Cortex of kidney (tissue), 1 donor: ENCODE data around the gene PRKCD.

Experiments
- DNase-seq: peaks from one replicate; lab custom pipeline; 2025; lab: John Stamatoyannopoulos, UW

Gene PRKCD

DNA sequence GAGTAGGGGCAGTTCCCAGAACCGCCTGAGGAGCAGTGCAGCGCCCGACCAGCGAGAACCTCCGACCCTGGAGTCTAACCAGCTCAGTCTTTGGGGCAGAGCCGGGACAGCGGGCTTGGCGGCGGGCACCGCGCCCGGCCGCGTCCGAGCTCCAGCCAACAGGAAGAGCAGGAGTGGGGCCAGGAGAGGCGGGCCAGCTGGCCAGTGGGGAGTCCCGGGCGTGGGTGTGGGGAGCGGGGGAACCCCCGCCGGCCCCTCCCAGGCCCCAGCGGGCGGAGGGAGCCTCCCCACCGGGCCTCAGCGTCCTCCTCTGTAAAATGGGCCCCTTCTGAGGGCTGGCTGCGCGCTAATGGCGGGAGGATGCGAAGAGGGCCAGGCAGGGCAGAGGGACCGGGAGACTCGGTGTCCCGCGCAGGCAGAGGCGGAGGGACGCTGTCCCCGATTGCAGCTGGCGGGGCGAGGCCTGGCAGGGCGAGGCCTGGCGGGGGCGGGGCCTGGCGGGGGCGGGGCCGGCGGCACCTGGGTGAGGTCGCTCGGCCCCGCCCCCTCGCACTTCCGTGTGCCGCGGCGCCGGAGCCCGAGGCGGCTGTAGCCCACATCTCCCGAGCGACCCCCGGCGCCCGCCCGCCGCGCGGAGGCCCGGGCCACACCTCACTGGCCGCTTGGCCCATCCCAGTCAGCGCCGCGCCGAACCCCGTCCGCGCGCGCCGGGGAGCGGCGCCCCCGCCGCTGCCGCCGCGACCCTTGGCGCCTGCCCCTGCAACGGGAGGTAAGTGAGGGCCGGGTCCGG is at the start of gene PRKCD:
PRKCD (plus strand) TSS at position 550 of the 790 bp plus-strand sequence. CDS start 17,214 bp downstream, outside the sequence.
- peak; percentile 43 for DNase-seq

DNA sequence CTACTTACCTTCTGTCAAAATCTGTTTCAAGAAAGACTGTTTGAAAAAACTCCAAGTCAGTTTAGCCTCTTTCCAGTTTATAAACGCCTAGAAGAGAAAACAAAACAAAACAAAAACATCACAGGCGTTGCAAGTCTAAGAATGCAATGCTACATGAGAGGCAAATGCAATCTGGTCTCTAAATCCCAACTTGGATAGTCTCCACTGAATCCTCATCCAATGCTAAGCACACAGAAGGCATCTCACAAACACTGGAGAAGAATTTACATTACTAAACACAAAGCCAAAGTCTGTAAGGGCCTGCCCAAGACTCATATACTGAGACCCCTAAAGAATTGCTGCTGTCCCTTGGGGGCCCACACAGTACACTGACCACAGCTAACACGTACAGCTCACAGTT is 49.2 kb upstream of the PRKCD start:
- no peak for DNase-seq

DNA sequence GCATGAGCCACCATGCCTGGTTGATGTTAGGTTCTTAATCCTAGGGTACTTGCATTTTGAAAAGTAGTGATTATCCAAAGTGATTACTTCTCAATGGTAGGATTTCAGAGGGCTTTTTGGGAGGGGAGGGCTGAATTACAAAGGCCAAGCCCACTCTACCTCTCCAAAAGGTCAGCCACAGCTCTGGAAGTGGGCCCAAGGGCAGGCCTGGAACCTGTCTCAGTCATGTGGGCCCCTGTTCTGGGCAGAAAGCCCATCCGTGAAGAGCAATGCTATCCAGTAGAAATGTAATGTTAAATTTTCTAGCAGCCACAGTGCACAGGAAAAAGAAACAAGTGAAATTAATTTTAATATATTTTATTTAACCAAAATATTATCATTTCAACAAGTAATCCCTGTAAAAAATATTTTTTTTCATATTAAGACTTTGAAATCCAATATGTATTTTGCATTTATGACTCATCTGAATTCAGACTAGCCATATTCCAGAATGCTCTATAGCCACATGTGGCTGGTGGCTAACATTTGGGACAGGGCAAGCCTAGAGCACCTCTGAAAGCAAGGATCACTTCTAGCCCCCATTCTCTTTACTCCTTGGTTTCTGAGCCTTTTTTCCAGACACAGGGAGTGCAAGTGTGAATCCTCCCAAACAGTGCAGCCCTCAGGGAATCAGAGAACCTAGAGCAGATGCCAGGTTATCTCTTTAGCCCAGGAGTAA is 47.6 kb upstream of the PRKCD start:
- no peak for DNase-seq

DNA sequence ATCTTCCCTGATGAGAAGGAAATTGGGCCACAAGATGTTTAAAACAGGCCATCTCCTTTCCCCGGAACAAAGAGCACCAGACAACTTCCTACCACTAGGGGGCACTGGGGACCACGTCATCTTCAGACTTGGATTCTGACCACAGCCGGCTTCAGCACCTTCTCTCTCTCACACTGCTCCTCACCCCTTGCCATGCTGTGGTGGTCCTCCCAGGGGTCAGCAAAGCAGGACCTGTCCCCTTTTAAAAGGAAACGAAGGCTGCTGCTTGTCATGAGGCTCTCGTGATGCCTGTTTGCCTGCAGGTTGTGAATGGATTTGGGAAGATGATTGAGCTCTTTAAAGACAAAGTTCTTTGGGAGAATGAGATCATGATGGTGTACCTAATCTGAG is 47.0 kb upstream of the PRKCD start:
- DNase-seq, result no peak

- no peak for DNase-seq
Observed at GRCh38 chr3:53114412-53115074, 46.5 kb upstream of the PRKCD start.

DNA sequence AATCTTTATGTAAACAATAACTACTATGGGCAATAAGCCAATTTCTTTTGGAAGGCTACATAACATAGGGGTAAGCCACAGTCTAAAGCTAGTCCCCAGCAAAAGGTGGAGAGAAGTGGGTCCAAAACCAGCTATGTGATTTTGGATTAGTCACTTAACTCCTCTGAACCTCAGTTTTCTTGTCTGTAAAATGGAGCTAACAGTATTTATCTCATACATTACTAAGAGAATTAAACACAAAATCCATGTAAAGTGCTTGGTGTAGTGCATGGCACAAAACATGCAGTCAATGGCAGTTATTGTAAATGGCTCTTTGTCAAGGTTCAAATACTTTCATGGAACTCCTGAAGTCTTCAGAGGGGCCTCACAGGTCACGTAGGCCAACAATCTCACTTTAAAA is 44.1 kb upstream of the PRKCD start:
- DNase-seq, result no peak

DNA sequence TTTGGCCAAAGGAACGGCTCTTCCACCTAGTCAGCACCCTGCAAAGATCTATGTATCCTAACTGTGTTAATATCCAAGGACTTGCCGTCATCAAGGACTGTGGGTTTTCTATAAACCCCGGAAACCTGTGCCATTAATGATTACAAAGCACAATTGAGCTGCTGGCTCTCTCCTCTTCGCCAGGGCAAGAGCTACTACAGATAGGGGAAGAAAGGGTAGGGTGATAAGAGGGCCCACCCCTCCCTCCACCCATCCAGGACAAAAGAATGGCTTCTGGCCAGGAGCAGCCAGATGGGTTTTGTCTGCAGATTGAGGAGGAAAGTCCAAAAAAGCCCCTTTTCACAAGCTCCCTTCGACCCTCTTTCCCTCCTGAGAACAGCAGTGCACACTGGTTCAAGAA is 40.7 kb upstream of the PRKCD start:
- no peak for DNase-seq

DNA sequence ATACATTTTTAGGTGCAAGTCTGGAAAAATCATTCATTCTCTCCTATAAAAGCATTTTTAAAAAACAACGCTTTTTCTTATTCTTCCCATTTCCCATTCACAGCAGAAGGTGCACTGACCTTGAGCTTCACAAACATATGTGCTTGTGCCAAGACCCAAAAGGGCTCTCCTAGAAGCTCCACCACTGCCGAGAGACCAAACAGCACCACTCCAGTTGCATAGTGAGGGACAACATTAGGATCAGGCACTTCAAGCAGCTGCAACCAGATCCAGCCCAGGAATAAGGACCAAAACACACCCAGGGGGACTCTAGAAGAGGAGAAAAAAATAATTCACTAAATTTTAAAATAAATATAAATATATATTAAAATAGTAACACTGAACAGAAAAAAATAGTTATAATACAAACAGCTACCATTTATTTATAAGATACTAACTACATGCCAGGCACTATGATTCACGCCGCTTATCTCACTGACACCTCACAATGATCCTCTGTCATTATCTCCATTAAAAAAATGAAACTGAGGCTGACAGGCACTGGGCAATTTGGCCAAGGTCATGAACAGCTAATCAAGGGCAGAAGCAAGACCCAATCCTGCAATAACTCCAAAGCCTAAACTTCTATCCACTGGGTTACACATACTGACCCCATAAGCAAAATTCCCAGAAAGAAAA is 38.6 kb upstream of the PRKCD start:
- no peak for DNase-seq

DNA sequence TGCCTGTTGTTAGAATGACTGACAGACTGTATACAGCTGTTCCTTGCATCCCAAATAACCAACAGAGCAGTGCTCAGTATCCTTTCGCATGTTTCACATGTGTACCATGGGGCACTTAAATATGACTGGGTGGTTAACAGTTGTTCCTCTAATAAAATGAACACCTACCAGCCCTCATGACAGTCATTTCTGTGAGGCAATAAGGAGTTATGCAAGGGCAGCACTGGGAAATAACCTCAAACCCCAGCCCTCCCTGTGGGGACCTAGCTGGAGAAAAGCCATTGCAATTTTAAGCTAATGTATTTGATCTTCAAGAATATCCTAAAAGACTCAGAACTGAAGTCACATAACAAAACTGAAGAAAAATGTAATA is 38.1 kb upstream of the PRKCD start:
- DNase-seq, result no peak

DNA sequence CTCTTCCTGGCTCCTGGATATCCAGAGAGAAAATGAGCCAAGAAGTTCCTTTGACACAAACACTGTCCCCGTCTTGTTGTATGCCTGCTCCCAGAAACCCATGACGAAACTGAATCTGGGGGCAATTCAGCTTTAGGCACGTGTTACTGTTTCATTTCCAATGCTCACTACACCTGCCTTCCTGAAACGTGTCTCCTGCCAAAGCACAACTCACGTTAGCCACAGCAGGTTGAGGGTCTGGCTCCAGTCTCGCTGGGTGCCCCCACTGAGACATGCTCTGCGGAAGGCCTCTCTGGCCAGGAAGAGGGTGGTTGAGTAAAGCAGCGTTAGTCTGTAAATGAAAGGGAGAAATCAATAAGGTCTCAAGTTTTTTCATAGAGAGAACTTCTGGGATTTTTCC is 37.5 kb upstream of the PRKCD start:
- no peak for DNase-seq

DNA sequence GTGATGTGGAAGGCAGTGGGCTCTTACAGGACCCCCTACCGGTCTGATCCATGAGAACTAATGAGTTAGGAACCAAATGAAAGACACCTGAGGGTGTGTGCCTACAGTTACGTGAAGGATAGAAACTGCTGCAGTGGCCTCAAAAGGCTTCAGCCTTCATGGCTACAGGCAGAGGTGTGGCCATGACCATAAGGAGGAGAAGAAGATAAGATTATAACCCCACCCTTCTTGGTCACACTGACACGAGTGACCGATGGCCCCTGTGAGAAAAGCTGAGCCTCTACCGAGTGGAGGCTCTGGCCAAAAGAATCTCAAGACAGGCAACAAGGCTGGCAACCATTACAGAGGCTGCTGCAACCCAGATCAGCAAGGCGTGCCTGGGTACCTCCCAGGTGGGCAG is 37.1 kb upstream of the PRKCD start:
- DNase-seq, result no peak

DNA sequence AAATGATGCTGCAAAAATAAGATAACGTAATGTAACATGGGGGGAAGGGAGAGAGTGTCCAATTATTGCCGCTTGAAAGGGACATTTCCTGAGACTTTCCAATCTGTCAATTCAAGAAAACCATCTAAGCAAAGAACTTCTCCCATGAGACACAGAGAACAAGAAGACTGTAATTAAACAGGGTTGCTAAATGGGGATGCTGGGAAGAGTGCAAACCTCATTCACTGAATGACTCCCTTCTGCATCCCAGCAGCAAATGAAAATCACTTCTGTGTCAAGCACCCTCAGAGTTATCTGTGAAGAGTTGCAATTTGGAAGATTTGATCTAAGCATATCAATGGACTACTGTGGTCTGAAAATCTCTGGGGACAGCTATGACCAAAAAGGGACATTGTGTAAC is 34.4 kb upstream of the PRKCD start:
- DNase-seq, result no peak

- DNase-seq, result no peak
Observed at GRCh38 chr3:53129344-53129743, 31.7 kb upstream of the PRKCD start.

- no peak for DNase-seq
Observed at GRCh38 chr3:53130179-53131061, 30.6 kb upstream of the PRKCD start, which contains the start of gene RFT1. Gene RFT1, minus strand, starts transcription at chr3:53130435. Its CDS starts 35 bp downstream, at chr3:53130400.

DNA sequence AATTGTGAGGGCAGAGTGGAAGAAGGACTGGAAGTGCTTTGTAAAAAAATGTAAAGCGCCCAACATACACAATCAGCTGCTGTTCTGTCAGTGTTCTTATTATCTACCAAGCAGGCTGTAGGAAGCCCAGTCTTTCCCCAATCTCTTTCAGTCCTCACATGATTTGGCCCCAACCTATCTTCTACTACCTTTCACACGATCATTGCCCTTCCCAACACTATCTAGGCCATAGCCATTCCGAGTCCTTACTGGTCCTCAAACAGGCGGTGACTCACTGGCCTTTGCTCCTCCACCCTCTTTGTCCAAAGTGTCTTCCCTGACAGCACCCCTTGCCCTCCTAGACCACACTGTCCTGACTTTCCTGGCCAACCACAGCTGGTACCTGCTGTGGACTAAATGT is 29.9 kb upstream of the PRKCD start:
- no peak for DNase-seq

GRCh38 chr3:53132347-53132746 is 28.7 kb upstream of the PRKCD start:
- no peak for DNase-seq

DNA sequence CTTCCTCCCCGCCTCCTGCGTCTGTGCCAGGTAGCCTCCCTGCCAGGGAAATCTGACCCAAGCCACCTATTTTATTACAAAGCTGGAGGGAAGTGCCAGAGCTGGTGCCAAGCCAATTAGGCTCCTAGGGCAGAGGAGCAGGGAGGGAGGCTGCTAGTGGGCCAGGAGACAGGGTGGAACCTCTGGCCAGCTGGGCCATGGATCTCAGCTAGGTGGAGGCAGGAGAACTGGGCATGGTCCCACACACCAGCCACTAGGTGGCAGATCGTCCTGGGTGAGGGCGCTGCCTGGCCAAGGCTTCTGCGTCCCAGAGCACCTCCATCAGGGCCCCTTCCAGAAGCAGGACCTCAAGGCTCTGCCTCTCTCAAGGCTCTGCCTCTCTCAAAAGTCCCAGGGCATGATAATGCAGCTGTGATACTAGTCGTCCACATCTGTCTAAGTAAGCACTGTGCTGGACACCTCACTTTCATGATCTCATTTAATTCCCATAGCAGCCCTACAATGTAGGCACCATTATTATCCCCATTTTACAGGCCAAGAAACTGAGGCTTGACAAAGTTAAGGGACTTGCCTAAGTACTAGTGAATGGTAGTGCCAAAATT is 26.3 kb upstream of the PRKCD start:
- DNase-seq, result no peak

- no peak for DNase-seq
Observed at GRCh38 chr3:53137221-53137620, 23.8 kb upstream of the PRKCD start.

DNA sequence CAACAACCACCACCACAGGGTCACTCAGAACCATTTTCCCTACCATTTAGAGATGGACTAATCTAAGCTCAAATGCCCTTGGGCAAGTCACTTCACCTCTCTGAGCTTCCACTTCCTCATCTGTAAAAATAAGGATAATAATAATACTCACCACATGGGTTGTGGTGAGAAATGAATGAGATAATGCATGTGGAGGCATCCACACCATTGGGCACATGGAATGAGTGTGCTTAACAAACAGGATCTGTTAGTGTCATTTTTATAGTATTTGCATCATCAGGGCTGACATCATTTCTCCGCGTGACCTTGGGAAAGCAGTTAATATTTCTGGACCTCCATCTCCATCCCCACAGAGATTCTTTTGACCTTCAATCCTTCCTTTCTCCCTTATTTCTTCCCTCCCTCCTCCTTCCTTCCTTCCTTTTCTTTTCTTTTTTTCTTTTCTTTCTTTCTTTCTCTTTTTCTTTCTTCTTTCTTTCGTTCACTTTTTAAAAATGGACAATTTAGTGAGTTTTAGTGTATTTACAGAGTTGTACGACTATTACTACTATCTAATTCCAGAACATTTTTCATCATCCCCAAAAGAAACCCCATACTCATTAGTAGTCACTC is 23.1 kb upstream of the PRKCD start:
- no peak for DNase-seq
